ENCODE data around the gene ANO7.

The ANO7 gene, protein sequence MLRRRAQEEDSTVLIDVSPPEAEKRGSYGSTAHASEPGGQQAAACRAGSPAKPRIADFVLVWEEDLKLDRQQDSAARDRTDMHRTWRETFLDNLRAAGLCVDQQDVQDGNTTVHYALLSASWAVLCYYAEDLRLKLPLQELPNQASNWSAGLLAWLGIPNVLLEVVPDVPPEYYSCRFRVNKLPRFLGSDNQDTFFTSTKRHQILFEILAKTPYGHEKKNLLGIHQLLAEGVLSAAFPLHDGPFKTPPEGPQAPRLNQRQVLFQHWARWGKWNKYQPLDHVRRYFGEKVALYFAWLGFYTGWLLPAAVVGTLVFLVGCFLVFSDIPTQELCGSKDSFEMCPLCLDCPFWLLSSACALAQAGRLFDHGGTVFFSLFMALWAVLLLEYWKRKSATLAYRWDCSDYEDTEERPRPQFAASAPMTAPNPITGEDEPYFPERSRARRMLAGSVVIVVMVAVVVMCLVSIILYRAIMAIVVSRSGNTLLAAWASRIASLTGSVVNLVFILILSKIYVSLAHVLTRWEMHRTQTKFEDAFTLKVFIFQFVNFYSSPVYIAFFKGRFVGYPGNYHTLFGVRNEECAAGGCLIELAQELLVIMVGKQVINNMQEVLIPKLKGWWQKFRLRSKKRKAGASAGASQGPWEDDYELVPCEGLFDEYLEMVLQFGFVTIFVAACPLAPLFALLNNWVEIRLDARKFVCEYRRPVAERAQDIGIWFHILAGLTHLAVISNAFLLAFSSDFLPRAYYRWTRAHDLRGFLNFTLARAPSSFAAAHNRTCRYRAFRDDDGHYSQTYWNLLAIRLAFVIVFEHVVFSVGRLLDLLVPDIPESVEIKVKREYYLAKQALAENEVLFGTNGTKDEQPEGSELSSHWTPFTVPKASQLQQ

DNA sequence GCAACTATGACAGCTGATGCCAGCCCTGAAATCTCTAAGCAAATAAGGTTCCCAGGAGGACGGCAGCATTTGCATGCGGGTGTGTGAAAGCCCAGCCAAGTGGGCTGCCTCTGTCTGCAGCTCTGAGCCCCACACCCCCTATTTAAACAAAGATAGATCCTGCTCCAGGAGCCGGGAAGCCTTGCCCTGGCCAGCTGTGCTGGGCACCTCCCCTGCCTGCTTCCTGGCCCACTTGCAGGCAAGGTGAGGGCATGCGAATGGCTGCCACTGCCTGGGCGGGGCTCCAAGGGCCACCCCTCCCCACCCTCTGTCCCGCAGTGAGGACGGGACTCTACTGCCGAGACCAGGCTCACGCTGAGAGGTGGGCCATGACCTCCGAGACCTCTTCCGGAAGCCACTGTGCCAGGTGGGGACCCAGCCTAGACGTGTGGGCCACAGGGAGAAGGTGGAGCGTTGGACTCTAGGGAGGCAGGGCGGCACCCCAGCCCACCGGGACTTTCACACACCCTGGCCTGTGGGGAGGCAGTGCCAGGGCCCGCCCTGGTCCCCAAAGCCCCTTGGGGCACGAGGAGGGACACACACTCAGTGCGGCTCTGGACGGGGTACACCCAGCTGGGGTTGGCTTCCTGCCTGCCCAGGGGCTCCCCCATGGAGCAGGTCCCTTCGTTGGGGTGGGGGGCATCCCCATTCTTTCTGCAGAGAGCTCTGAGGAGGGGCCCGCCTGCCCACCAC lies at the start of gene ANO7:
ANO7 (plus strand) TSS at position 317 of the 732 bp plus-strand sequence. CDS start 1,387 bp downstream, outside the sequence.
- no peak within 1 kb of the TSS for H3K4me3 ChIP-seq
- no peak within 1 kb of the TSS for H3K27ac ChIP-seq

DNA sequence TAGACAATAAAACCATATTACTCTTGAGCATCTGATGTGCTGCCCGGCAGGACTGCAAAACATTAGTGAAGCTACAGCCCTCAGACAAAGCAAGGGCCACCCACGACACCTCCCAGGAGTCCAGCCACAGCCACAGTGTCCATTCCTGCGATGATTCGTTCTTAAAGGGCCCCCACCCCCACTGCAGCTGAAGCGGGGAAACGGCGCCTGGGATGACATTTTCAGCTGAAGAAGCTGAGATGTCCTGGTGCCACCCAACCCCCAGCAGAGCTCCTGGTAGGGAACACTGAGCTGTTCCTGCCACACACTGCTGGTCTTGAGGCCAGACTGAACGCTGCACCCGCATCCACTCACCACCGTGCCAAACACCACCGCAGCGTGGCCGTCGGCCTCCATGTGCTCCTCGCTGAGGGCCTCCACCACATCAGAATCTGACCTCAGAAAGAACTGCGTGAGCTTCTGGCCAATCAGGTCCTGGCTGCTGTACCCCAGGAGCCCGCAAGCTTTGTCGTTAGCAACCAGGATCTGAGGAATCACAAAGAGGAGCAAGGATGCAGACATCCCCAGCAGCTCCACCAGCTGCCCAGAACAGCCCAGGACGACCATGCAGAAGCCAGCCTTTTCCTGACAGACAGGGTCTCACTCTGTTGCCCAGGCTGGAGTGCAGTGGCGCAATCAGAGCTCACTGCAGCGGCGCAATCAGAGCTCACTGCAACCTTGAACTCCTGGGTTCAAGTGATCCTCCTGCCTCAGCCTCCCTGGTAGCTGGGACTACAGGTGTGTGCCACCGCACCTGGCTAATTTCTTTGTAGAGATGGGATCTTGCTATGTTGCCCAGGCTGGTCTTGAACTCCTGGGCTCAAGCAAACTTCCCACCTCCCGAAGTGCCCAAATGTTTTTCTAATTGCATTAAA lies 48.7 kb upstream of the ANO7 start:
- no peak overlapping the region for H3K4me3 ChIP-seq

DNA sequence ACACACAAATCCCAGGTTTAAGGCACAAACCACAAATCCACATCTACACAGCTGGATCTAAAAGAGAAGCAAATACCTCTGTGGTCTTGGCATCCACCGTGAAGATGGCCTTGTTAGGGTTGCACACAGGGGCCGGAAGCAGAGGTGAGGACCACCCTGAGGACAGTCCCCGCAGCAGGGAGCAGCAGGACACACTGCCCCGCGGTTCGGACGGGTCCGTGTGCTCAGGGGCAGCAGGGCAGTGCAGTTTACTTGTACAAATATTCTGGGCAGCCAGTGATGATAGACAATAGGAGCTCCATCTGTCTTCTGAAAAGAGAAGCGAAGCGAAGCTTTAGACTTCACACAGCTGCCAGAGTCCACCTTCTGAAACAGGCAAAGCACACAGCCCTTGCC lies 48.0 kb upstream of the ANO7 start:
- Histone ChIP-seq H3K4me3 (no peak overlapping the region), H3K27ac (no peak overlapping the region)

More for the DNA sequence above, 48.7 kb upstream of the ANO7 start:
- no peak overlapping the region for H3K27ac ChIP-seq

DNA sequence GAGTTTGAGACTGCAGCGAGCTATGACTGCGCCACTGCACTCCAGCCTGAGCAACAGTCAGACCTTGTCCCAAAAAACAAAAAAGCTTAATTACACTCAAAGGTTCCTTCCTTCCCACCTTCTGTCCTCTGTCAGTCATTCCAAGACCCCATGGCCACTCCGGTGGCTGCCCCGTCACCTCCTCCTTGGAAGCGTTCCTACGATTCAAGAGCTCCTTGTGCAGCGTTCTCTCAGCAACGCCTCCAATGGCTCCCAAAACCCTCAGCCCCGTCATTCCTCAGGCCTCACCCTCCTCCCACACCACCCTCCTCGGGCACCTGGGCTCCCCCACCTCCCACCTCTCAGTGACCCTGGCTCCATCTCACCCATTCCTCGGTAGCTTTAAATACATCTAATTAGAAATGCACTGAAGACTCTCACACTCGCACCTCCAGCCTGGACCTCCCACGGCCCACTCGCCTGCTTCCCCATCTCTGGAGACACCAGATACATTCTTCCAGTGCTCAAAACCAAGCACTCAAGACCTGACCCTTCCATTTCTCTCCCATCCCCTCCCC lies 47.2 kb upstream of the ANO7 start:
- Histone ChIP-seq H3K4me3 (no peak overlapping the region), H3K27ac (no peak overlapping the region)

DNA sequence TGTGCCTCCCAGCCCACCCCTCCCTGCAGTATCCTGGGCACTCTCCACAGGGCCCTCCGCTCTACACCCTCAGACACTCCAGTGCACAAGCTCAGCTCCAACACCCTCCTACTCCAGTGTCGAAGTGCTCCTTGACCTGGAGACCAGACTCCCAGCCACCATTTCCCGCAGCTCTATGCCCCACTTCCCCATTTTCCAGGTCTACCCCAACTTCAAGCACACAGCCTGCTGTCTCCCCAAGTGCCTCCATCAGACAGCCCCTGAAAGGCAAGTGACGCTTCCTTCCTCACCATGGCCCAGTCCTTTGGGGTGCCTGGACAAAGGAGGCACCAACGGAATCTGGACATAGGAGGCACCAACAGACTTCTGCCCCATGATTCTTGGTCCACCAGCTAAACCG lies 46.4 kb upstream of the ANO7 start:
- no peak overlapping the region for H3K27ac ChIP-seq
- H3K4me3 ChIP-seq: no peak overlapping the region

DNA sequence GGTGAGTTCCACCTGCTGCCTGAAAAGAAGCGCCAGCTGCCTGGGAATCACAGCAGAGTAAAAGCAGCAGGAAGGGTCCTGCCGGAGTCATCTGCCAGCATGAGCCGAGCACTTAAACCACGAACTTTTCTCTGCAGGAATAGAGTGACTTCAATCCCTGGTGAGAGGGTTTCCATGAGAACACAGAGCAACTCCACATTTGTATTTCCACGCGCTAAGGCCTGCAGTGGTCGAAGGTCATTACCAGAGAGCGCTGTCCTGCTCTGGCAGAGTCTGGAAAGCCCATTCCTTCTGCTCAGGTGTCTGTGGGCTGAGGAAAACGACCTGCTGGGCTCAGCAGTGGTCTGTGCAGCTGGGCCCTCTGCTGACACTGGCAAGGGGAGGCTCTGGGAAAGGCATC lies 45.9 kb upstream of the ANO7 start:
- H3K27ac ChIP-seq: no peak overlapping the region
- no peak overlapping the region for H3K4me3 ChIP-seq

DNA sequence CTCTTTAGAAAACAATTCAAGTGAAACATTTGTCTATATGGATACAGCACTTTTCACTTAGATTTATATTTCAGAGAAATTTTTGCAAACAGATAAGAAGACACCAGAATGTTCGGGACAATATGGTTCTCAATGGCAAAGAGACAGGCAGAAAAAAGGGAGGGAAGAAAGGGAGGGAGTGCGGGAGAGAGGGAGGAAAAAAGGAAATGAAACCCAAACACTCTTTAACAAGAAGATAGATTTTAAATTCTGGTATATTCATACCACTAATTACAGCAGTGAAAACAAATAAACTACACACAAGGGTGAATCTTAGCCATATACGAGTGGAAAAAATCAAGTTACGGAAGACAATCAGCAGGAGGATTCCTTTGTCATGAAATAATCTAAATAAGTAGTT lies 42.2 kb upstream of the ANO7 start:
- H3K27ac ChIP-seq: no peak overlapping the region
- no peak overlapping the region for H3K4me3 ChIP-seq

DNA sequence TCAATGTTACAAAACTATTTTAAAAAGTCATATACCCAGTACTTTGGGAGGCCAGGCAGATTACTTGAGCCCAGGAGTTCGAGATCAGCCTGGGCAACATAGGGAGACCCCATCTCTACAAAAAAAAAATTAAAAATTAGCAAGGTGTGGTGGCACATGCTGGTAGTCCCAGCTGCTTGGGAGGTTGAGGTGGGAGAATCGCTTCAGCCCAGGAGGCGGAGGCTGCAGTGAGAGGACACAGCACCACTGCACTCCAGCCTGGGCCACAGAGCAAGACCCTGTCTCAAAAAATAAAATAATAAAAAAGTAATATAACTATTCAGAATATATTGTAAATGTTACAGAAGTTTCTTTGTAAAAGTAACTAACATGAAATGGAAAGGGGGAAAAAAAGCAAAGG lies 41.1 kb upstream of the ANO7 start:
- Histone ChIP-seq H3K4me3 (no peak overlapping the region), H3K27ac (no peak overlapping the region)

DNA sequence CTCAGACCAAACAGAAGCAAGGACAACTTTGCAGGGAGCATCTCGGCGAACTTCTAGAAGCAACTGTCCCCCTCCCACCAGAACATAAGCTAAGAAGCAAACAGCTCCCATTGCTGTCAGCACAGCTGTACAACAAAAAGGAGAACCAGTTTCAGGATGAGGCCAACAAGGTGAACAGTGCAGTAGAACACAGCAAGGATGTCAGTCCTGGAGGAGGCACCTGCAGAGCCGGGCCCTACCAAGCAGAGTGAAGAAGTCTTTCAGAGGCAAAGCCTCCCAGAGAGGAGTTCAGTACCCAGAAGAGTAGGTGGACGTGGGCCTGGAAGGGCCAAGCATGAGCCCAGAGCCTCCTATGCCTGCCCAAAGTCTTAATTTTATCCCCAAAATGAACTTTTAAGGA lies 40.2 kb upstream of the ANO7 start:
- peak overlapping the region in 2 of 7 experiments; percentile 82 to 99 for H3K4me3 ChIP-seq
- no peak overlapping the region for H3K27ac ChIP-seq

DNA sequence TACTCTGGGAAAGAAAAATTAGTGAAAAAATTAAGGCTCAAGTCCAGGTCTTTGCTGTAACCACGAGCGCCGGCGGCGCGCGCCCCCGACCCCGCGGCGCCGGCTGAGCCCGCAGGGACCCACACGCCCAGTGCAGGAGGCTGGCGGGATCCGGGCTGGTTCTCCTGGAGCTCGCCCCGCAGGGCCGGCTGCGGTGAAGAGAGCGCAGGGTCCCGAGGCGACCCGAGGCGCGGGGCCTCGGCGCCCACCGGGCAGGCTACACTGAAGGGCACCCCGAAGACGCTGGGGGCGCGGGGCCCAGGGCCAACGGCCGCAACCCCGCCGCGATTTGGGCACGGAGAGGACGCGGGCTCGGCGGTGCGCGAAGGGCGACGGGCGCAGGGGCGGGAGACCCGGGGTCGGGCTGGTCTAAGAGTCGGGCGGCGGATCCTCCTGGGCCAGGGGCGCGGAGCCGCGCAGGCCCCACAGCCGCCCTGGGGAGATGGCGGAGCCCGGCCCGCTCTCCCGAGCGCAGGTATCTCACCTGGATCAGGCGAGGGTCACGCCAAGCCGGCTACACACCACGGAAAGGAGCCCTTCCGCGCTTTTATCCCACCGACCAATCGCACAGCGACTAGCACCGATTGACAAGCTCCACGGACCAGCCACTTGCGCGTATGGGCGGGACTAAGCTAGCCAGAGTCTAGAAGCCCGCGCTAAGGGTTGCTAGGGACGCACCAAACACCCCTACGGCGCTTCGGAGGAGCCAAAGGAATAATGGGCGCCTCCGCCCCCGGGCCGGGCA lies 39.4 kb upstream of the ANO7 start, which contains the start of gene PASK:
PASK (minus strand) TSS at position 582 of the 784 bp plus-strand sequence. CDS start 6,440 bp downstream, outside the sequence.
- H3K27ac ChIP-seq: peak within 1 kb of the TSS in 20 of 21 experiments; percentile 37 to 96 (median 91)
- peak within 1 kb of the TSS; percentile 77 to 100 (median 95) for H3K4me3 ChIP-seq

DNA sequence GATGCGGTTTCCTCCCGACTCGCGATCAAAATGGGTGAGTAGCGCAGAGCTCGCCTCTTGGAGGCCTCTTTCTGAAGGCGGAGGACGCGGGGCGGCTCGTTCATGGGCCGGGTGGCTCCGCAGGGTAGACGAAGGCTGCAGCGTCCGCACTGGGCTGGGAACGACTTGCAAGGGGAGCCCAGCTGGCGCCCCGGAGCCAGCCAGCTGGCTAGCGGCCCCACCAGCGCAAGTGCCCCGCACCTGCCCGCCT lies 38.9 kb upstream of the ANO7 start:
- peak overlapping the region; percentile 77 to 100 (median 95) for H3K4me3 ChIP-seq
- H3K27ac ChIP-seq: peak overlapping the region in 20 of 21 experiments; percentile 8 to 96 (median 69)

DNA sequence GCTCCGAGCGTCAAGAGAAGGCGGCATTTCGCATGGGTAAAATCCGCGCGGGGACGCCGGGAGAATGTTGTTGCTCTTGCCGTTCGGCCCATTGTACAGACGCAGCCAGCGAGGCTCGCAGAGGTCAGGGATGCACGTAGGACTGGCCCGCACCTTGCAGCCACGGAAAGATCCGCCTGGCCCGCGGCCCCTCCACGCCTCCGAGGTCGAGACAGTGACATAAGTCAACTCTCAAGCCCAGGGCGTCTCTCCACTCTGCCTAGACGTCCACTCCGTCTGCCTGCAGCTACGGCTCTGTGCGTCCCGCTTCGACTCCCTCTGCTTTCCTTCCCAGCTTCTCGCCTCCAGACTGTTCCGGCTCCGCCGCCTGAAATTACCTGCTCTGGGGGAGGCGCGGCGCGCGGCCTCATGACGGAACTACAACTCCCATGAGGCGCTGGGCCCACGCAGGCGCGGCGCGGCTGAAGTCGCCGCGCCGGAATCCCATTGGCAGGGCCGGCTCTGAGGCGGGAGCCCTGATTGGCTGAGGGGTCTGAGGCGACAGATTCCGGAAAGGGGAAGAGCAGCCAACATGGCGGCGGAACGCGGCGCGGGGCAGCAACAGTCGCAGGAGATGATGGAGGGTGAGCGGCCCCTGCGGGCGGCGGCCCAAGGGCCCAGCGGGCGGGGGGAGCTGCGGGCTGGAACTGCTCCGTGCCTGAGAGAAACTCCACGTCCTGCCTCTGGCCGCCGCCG lies 38.4 kb upstream of the ANO7 start, which contains the start of gene PPP1R7:
PPP1R7 (plus strand) TSS at position 543 of the 735 bp plus-strand sequence; CDS start at position 572, 29 bp downstream.
- Histone ChIP-seq H3K4me3 (peak within 1 kb of the TSS; percentile 77 to 100 (median 95)), H3K27ac (peak within 1 kb of the TSS; percentile 47 to 96 (median 91))

DNA sequence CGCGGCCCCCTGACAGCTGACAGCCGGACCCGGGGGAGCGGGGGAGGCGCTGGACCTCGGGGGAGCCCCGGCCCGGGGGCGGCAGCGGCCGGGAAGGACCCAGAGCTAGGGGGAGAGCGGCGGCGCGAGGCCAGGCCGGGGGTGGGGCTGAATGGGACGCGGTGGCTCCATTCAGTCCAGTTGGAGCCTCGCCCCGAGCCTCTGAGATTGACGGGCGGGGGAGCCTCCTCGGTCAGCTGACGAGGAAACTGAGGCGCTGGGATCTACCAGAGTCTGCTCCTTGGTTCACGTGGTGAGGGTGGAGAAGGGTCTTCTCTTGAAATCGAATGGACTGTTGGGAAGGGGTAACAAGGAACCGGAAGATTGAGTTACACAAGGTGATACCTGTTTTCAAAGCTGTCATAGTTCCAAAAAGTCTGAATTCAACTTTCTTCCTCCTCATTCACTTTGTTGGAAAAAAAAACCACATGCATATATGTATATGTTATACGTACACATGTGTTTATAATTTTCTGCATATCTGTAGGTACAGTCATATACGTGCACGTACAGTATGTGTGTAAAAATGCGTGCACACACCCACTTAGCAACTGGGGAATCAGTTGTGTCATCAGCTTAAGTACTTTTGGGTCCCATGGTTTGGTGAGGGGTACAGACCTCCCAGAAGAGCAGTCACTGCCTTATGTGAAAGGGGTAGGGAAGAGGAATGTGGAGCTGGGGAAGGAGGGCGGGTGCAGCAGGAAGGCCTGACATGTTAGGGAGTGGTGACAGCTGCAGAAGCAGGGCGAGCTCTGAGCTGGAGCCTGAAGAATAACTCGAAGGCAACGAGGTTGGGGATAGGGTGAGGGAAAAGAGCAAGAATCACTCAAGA lies 37.6 kb upstream of the ANO7 start:
- Histone ChIP-seq H3K27ac (peak overlapping the region; percentile 47 to 96 (median 91)), H3K4me3 (peak overlapping the region; percentile 77 to 100 (median 95))

DNA sequence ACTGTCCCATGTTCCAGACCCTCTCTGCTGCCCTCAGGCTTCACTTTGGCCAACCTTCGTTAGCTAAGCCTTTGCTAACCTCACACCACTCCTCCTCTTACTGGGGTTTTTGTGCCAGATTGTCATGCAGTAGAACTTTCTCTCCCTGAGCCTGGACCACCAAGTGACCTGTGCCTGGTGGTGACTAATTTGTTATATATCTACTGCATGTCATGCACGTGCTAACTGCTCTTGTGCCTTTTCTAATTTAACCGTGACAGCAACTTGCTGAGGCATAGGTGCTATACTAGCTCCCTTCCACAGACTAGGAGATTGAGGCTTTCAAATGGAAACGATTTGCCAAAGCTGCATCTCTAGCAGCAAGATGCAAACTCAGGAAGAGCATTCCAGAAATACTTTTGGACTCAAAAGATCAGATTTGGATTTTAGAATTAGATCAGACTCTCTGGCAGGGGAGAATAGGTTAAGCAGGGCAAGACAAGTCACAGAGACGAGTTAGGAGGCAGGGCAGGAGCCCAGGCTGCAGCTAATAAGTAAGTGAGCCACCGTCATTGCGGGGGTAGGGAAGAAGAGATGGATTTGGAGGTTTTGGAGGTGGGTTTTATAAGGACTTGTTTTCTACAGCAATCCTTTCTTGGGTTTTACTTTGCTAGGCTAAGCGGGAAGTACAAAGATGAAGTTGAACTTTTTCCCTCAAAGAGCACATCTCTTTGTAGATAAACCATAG lies 36.4 kb upstream of the ANO7 start:
- no peak overlapping the region for H3K4me3 ChIP-seq
- no peak overlapping the region for H3K27ac ChIP-seq

DNA sequence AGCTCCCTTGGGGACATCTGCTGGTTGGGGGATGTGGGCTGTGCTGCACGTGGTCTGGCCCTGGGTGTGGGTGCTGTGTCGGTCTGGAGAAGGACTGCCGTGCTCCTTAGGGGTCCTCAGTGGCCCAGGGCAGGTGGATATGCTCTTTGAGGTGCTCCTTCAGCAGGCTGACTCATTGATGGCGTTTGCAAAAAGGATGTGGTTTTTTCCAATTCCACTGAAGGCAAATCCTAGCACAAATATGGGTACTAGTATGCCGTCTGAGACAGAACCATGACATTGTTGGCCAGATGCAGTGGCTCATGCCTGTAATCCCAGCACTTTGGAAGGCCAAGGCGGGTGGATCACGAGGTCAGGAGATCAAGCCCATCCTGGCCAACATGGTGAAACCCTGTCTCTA lies 34.9 kb upstream of the ANO7 start:
- Histone ChIP-seq H3K4me3 (no peak overlapping the region), H3K27ac (no peak overlapping the region)

DNA sequence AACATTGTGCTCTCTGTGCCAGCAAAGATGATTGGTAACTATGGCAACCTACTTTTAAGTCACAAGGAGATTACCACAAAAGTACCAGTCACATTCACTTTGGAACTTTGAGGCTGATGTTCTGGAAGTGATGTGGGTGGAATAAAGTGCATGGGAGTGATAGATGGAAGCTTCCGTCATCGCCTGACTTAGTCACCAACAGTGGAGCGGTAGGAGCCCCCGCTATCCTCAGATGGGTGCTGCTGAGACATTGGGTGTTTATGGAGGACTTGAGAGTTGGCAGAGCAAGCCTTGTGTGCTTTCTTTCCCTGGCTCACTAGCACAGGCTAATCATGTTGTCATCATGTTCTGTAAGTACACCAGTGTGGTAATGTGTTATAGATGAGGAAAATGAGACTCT lies 33.6 kb upstream of the ANO7 start:
- no peak overlapping the region for H3K27ac ChIP-seq

More for the DNA sequence above, 33.6 kb upstream of the ANO7 start:
- no peak overlapping the region for H3K4me3 ChIP-seq

Measured in skin epidermis (tissue), 12 donors.